Measurements from ENCODE around the gene SNX27.

- TF ChIP-seq, protein P1, sequence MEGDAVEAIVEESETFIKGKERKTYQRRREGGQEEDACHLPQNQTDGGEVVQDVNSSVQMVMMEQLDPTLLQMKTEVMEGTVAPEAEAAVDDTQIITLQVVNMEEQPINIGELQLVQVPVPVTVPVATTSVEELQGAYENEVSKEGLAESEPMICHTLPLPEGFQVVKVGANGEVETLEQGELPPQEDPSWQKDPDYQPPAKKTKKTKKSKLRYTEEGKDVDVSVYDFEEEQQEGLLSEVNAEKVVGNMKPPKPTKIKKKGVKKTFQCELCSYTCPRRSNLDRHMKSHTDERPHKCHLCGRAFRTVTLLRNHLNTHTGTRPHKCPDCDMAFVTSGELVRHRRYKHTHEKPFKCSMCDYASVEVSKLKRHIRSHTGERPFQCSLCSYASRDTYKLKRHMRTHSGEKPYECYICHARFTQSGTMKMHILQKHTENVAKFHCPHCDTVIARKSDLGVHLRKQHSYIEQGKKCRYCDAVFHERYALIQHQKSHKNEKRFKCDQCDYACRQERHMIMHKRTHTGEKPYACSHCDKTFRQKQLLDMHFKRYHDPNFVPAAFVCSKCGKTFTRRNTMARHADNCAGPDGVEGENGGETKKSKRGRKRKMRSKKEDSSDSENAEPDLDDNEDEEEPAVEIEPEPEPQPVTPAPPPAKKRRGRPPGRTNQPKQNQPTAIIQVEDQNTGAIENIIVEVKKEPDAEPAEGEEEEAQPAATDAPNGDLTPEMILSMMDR (IDR thresholded peaks at IDR 0.05) = no peak
- TF ChIP-seq POLR2AphosphoS5 (IDR thresholded peaks at IDR 0.05) (no peak), POLR2A (IDR thresholded peaks at IDR 0.05) (no peak)
Measured at GRCh38 chr1:151729157-151729965, 117.5 kb downstream of the SNX27 start.
